GM18519 (cell line): ENCODE results near the gene CAMK2B.

Experiments used
- ATAC-seq: cut with Tn5 transposase; IDR thresholded peaks from one replicate; pipeline ENCODE4 v1.9.1; 2021; ENCODE audit warnings: mild to moderate bottlenecking, moderate library complexity; ENCODE audit not compliant: unreplicated experiment, low FRiP score

CAMK2B gene

GRCh38 chr7:44331682-44332081, 6.3 kb upstream of the CAMK2B start:
- ATAC-seq: no peak

- ATAC-seq: no peak
Observed at GRCh38 chr7:44330331-44330730, 4.9 kb upstream of the CAMK2B start.

GRCh38 chr7:44329888-44330287, 4.5 kb upstream of the CAMK2B start:
- no peak for ATAC-seq

GRCh38 chr7:44329081-44329480, 3.7 kb upstream of the CAMK2B start:
- no peak for ATAC-seq

- ATAC-seq: no peak
Observed at GRCh38 chr7:44327981-44328380, 2.6 kb upstream of the CAMK2B start.

- ATAC-seq: no peak
Observed at GRCh38 chr7:44326261-44327125, 1.1 kb upstream of the CAMK2B start.

- ATAC-seq: no peak
Observed at GRCh38 chr7:44325811-44326241, 432 bp upstream of the CAMK2B start.

- no peak for ATAC-seq
Observed at GRCh38 chr7:44324481-44325200, 753 bp downstream of the CAMK2B start.

- ATAC-seq: no peak
Observed at GRCh38 chr7:44324204-44324480, 1.3 kb downstream of the CAMK2B start.

GRCh38 chr7:44323381-44324203, 1.8 kb downstream of the CAMK2B start:
- ATAC-seq: no peak

- ATAC-seq: no peak
Observed at GRCh38 chr7:44322631-44323363, 2.6 kb downstream of the CAMK2B start.

GRCh38 chr7:44321796-44322195, 3.6 kb downstream of the CAMK2B start:
- no peak for ATAC-seq

GRCh38 chr7:44320794-44321371, 4.5 kb downstream of the CAMK2B start:
- no peak for ATAC-seq

- no peak for ATAC-seq
Observed at GRCh38 chr7:44320141-44320540, 5.3 kb downstream of the CAMK2B start.

- no peak for ATAC-seq
Observed at GRCh38 chr7:44318332-44318731, 7.1 kb downstream of the CAMK2B start.

GRCh38 chr7:44315301-44315903, 10.0 kb downstream of the CAMK2B start:
- no peak for ATAC-seq

- no peak for ATAC-seq
Observed at GRCh38 chr7:44313621-44314031, 11.8 kb downstream of the CAMK2B start.

- ATAC-seq: no peak
Observed at GRCh38 chr7:44313016-44313415, 12.4 kb downstream of the CAMK2B start.

GRCh38 chr7:44311561-44312495, 13.6 kb downstream of the CAMK2B start:
- no peak for ATAC-seq
